ENCODE results near the gene PHLDB1. TPM values are rescaled to one million over a fixed set of nuclear protein-coding genes. Genes with fewer than 3 reads are reported as not detected.
"Not testable (repeated sequence)": the region's sequence is repeated elsewhere in the genome, so short reads cannot be mapped to it uniquely, and the experiment has no call there.

PHLDB1 gene
- total and polyA plus RNA-seq, 11 donors: 86.0 to 129 (median 113) TPM

DNA sequence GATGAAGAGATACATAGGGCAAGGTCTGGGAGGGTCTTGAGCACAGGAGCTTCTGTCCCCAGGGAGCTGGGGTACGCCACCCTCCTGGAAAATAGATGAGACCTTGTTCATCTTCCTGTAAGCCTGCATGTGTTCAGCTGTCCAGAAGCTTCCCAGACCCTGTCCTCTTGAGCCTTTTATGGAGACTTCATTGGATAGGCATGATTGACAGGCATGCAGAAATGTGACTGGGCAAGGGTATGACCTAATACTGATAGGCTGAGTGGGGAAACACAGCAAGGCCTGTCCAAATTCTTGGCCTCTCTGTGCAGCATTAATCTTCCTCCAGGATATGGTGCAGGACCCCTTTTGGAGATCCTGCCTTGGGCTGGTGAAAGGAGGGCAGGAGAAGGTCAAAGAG is 19.5 kb upstream of the PHLDB1 start:
- ATAC-seq (peak in 3 of 4 donors; percentile 57 to 75 (median 58)), DNase-seq (no peak)
- Histone ChIP-seq H3K4me3 (no peak overlapping the region), H3K9me3 (no peaks in the 10 kb centered on the region), H3K36me3 (peaks cover 4 to 100% (median 100%) of the 10 kb centered on the region in 9 donors), H3K4me1 (peaks cover 0 to 22% (median 9%) of the 10 kb centered on the region in 12 donors), H3K27ac (peak overlapping the region in 6 of 12 donors; percentile 4 to 62 (median 49)), H3K27me3 (no peaks in the 10 kb centered on the region)
- TF ChIP-seq POLR2A (IDR thresholded peaks at IDR 0.05): no peak
- TF ChIP-seq, protein P1, sequence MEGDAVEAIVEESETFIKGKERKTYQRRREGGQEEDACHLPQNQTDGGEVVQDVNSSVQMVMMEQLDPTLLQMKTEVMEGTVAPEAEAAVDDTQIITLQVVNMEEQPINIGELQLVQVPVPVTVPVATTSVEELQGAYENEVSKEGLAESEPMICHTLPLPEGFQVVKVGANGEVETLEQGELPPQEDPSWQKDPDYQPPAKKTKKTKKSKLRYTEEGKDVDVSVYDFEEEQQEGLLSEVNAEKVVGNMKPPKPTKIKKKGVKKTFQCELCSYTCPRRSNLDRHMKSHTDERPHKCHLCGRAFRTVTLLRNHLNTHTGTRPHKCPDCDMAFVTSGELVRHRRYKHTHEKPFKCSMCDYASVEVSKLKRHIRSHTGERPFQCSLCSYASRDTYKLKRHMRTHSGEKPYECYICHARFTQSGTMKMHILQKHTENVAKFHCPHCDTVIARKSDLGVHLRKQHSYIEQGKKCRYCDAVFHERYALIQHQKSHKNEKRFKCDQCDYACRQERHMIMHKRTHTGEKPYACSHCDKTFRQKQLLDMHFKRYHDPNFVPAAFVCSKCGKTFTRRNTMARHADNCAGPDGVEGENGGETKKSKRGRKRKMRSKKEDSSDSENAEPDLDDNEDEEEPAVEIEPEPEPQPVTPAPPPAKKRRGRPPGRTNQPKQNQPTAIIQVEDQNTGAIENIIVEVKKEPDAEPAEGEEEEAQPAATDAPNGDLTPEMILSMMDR (IDR thresholded peaks at IDR 0.05): no peak
- intact Hi-C loops (cut with DNase I): no loop called here
- 70 to 94% (median 88%) methylated on average over 1 of the region's 1 CpG for WGBS, 4 donors

- WGBS, 4 donors: 31 to 68% (median 60%) methylated on average over 2 of the region's 2 CpGs
- Histone ChIP-seq H3K4me3 (no peak overlapping the region), H3K36me3 (peaks cover 0 to 100% (median 98%) of the 10 kb centered on the region in 9 donors), H3K27ac (peak overlapping the region; percentile 7 to 82 (median 75)), H3K27me3 (no peaks in the 10 kb centered on the region), H3K9me3 (no peaks in the 10 kb centered on the region), H3K4me1 (peaks cover 0 to 45% (median 21%) of the 10 kb centered on the region in 12 donors)
- intact Hi-C loops (cut with DNase I): loop anchor here in 2 of 10 donors (2.0 to 5.0 kb wide), 2 partner anchors 14 to 65 kb away; partner anchors contain the start of gene PHLDB1 (in 1 of the 2)
- DNase-seq (peak in 1 of 5 donors; percentile 71), ATAC-seq (peak; percentile 72 to 87 (median 82))
- TF ChIP-seq, protein P1 (IDR thresholded peaks at IDR 0.05): no peak
- TF ChIP-seq POLR2A (IDR thresholded peaks at IDR 0.05): no peak
These were observed 14.6 kb upstream of the PHLDB1 start for GRCh38 chr11:118592616-118593367.

- peak overlapping the region in 8 of 12 donors; percentile 6 to 82 (median 59) for H3K27ac ChIP-seq
These were observed 12.4 kb upstream of the PHLDB1 start for GRCh38 chr11:118594984-118595383.

More at GRCh38 chr11:118594984-118595383, 12.4 kb upstream of the PHLDB1 start:
- not testable (repeated sequence) for H3K9me3 ChIP-seq, H3K4me3 ChIP-seq, H3K27me3 ChIP-seq, DNase-seq, ATAC-seq
- WGBS, 4 donors: 43 to 56% (median 48%) methylated on average over 5 of the region's 5 CpGs
- intact Hi-C loops (cut with DNase I): loop anchor here in 2 of 10 donors (5.0 kb wide), 1 partner anchor 62 kb away; no protein-coding TSS in a partner anchor
- TF ChIP-seq, protein P1 (IDR thresholded peaks at IDR 0.05): peak; percentile 13 to 65 (median 50)
- H3K36me3 ChIP-seq: peaks cover 0 to 100% (median 98%) of the 10 kb centered on the region in 9 donors
- peaks cover 0 to 40% (median 21%) of the 10 kb centered on the region in 12 donors for H3K4me1 ChIP-seq

Measured in heart left ventricle (tissue), 16 donors.